Adipose tissue (tissue), 3 donors: ENCODE results near the gene KDM4C. TPM values are rescaled to one million over a fixed set of nuclear protein-coding genes. Genes with fewer than 3 reads are reported as not detected.

Experiments used
- H3K27ac ChIP-seq: one replicate; pipeline ENCODE4 v1.5.1; 2013; ENCODE audit warnings: low read depth, low read length
- WGBS, 3 donors: extraction: QIAGEN DNeasy Blood & Tissue Kit; methylation state at CpG; one replicate each; pipeline ENCODE4 v1.1.7; 2013; 5-methylcytosine and 5-hydroxymethylcytosine counted together
- polyA plus RNA-seq, 3 donors: library from polyadenylated mRNA; stranded (reverse); fragments of 200-250 nt; gene quantifications; one replicate each; pipeline ENCODE4 v1.2.3, GENCODE V29; 2013
- donor health status: healthy with polysubstance abuse.
- donor health status: Bipolar disorder and iron deficiency.
- donor health status: healthy.

Gene KDM4C
- polyA plus RNA-seq, 3 donors = 7.2 to 9.6 (median 8.7) TPM

DNA sequence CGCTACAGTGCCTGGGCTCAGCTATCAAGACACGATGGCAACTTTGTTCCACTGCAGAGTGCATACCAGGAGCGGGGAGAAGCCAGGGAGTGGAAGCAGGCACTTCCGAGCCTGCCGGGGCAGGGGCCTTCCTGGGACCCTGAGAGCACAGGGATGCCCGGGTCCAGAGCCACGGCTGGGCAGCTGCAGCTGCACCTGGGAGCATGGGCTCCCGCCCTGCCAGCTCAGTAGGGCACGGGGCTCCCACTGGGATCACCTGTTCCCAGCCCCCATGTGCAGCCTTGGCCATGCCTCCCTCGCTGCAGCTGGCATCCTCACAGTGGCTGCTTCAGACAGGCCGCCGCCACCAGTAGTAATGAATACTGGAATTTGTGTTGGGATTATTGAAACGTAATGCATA lies 391.5 kb downstream of the KDM4C start:
- H3K27ac ChIP-seq = no peak overlapping the region
- WGBS, 3 donors = 97 to 98% (median 97%) methylated on average over 13 of the region's 13 CpGs

DNA sequence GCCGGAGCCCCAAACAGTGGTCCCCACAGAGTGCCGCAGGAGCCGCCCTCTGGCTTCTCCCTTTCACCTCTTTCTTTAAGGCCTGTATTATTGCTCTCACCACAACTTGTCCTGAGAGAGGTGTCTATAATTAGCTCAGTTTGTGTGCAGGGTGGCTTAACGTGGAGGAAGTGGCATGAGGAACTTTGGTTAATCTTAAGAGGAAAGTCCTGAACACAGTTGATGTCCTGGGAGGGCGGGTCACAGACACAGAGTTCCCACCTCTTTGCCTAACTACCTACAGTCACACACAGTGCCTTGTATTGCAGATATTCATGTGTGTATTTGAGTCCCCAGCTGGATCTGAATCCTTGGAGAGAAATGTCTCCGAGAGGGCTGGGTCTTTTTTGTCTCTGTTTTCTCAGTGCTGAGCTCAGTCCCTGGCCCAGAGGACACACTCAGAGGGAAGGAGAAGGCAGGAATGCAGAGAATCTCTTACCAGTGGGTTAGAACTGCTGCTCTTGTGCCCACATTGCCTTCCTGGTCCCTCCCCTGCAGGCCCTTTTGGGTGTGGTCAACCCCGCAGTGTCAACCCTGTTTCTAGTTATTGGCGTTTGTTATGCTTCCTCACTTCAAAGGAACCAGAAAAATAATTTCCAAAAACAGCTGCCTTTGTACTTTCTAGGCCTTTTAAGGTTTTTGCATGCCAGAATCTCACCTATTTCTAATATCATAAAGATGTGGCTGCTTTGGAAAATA lies 392.5 kb downstream of the KDM4C start:
- WGBS, 3 donors = 54 to 85% (median 56%) methylated on average over 8 of the region's 8 CpGs
- H3K27ac ChIP-seq = no peak overlapping the region

DNA sequence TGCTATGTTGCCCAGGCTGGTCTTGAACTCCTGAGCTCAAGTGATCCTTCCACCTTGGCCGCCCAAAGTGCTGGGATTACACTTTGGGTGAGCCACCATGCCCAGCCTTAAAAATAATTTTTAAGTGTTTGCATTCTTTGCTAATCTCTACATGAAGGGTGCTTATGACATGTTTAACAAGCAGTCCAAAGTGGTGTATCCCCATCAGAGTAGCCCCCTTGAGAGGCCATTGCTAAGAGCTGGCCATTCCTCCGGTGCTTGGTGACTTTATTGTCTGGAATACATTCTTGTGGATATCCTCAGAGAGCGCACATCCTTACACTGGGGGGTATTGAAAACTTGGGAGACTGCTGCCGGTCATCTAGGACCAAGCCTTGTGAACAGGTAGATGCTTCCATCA lies 395.4 kb downstream of the KDM4C start:
- 95 to 99% (median 97%) methylated on average over 4 of the region's 4 CpGs for WGBS, 3 donors
- no peak overlapping the region for H3K27ac ChIP-seq

DNA sequence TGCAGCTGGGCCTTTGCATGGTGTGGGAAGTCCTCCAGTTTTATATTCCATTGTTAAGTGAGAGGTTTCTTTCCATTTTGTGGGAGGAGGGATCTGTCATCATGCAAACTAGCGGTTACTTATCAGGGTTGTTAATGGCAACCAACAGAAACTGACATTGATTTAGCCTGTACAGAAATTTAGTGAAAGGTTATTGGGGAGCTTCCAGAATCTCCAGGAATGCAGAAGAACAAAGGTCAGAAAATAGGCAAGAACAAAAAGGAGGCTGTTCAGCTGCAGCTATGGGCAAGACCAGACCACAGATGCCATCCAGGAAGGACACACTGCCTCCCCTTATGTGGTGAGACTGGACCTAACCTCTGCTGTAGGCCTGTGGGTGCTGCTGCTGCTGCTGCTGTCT lies 395.8 kb downstream of the KDM4C start:
- H3K27ac ChIP-seq = no peak overlapping the region
- WGBS, 3 donors = 44 to 75% (median 66%) methylated on average over 1 of the region's 1 CpG

DNA sequence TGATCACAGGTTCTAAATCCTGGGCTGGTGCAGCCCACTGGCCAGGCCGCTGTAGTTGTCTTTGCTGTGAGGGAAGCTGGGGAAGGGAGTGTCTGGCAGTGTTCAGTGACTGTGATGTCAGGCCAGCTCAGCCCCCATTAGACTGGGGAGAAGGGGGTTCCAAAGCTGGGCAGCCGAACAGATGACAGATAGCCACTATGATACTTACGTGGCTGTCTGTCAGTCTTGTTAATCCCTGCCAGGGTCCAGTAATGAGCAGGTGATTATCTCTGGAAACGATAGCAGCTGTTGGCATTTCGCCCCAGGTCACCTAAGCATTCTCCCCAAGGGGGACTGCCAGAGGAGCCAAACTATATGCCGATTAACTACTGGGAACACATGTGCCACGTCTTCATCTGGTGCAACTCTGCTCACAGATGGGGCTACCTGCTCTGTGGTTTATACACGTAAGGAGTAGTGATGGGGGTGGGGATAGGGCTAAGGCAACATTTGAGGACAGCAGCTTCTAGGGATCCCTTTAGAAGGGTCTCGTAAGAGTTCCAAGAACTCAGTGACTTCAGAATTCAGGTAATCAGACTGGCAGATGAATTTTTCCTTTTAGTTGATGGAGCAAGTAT lies 396.3 kb downstream of the KDM4C start:
- no peak overlapping the region for H3K27ac ChIP-seq
- 63 to 89% (median 89%) methylated on average over 9 of the region's 9 CpGs for WGBS, 3 donors

DNA sequence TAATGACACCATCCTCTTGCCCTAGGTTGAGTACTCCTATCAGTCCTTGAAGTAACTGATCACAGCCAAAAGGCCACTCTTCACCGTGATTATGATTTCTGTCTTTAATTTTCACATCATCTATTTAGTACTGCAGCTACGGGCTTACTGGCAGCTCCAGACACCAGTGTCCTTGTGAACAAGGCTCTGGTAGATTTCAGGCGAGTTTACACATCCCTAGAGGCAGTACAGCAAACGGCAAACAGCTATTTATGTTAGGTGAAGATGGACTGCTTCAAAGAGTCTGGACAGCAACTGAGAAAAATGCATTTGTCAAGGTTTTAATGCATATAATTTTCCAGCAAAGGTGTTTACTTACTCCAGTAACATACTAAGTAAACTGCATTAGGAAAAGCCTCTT lies 396.9 kb downstream of the KDM4C start:
- 73 to 89% (median 78%) methylated on average over 4 of the region's 4 CpGs for WGBS, 3 donors
- H3K27ac ChIP-seq = no peak overlapping the region

DNA sequence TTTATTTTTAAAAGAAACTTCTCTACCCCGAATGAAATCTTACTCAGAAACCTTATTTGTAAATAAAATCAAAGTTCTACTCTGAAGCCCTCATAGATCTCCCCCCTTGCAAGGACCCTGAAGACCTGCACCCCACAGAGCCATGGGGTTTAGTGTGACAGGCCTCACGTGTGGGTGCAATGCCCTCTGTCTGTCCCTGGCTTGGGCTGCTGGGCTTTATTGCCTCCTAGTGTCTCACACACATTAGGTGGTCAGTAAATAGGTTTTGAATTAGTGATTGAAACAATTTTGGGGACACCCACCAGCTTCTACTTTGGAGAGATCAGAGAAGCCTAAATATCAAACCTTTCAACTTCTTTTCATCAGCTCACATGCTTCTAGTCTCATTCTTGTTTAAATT lies 403.7 kb downstream of the KDM4C start:
- 27 to 64% (median 55%) methylated on average over 2 of the region's 2 CpGs for WGBS, 3 donors
- no peak overlapping the region for H3K27ac ChIP-seq

DNA sequence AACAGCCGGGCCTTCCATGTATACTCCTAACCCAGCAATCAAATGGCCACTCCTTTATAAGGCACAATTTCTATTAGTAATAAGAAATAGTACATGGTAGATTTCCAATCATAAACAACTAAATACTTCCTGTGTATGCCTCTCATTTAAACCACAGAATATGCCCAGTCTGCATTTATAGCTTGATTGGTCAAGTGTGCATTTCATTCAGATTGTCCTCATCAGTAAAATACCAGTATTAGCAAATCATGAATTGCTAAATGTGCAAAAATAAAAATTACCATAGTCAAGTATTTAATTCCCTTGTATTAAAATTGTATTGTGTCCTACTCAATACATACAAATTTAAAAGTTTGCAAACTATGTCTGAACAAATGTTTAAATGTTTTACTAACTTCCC lies 406.2 kb downstream of the KDM4C start:
- H3K27ac ChIP-seq = no peak overlapping the region
- WGBS, 3 donors = 0 to 49% (median 36%) methylated on average over 1 of the region's 1 CpG

DNA sequence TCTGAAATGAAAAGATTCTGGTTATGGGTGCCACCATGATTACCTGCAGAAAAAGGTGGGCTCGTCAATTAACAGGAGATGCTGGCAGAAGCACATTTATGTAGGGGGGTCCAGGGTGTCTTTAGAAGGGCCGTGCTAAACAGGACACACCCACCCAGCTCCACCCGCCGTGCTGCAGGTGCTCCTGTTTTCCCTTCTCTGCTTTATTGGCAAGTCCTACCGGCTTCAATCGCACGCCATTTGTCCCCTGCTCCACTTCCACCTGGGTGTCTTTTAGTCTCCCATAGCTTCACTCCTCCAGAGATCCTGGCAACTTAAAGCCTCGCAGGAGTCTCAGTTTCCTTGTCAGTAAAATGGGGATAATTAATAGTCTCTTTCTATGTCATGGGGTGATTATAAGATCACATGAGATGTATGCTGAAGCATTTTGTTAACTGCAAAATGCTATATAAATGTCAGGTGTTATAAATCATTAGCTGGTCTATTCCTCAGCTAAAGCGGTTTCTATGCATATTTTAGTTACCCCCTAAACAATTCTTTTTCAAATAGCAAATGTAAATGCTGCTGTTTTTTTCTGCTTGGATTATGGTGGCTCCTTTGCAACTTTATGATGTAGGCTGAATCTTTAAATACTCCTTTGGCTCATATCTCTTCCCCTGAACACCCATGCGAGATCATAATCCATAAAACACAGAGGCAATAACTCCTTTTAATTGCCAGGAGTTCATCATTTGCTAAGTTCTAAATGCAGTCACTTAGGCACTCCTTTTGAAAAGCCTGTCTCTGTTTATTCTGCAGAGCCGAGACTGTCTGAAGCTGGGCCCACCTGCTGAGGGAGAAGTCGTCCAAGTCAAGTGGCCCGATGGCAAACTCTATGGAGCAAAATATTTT lies 406.9 kb downstream of the KDM4C start:
- no peak overlapping the region for H3K27ac ChIP-seq

DNA sequence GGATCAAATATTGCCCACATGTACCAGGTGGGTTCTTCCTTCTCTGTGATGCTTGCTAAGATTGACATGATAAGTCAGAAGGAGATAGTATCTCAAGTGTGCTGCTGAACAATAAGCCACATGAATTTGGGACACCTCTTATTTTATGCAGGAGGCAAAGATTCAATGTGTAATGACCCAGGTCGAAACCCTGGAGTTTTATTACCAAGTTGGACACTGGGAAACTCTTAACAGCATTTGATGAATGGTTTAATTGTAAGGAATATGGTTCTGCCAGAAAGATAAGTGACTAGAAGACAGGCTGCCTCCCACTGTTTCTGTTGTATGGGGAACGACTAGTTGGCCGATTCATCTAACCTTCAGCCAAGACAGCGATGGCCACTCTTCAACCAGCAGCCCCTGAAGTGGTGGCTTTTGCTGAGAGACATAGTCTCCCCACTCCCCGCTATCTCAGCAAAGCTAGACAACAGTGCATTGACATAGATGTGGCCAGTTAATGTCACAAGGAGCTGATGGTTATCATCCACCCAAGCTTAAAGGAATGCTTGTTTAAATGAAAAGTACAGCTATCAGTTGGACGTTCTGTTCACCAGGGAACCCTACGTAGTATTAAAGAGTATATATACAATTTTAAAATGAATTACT lies 407.7 kb downstream of the KDM4C start:
- no peak overlapping the region for H3K27ac ChIP-seq
- 81 to 87% (median 86%) methylated on average over 7 of the region's 7 CpGs for WGBS, 3 donors

More for the DNA sequence above, 406.9 kb downstream of the KDM4C start:
- WGBS, 3 donors = 77 to 87% (median 83%) methylated on average over 13 of the region's 13 CpGs

DNA sequence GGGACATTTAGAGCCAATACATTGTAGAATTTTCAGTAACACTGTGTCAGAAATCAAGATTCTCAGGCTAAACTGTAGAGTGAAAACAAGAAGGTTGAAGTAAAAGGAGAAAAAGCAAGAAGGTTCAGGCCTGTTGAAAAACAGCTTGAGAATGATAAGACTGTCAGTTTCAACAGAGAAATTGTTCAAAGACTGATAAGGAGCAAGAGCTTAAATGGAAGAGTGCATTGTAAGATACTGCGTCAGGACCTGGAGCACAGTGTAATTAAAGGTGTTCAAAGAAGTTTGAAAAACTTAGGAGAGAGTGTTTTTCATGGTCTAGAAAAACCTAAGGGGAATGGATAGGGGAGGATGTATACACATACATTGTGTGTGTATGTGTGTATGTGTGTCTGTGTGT lies 408.3 kb downstream of the KDM4C start:
- 87 to 100% (median 93%) methylated on average over 1 of the region's 1 CpG for WGBS, 3 donors
- no peak overlapping the region for H3K27ac ChIP-seq

DNA sequence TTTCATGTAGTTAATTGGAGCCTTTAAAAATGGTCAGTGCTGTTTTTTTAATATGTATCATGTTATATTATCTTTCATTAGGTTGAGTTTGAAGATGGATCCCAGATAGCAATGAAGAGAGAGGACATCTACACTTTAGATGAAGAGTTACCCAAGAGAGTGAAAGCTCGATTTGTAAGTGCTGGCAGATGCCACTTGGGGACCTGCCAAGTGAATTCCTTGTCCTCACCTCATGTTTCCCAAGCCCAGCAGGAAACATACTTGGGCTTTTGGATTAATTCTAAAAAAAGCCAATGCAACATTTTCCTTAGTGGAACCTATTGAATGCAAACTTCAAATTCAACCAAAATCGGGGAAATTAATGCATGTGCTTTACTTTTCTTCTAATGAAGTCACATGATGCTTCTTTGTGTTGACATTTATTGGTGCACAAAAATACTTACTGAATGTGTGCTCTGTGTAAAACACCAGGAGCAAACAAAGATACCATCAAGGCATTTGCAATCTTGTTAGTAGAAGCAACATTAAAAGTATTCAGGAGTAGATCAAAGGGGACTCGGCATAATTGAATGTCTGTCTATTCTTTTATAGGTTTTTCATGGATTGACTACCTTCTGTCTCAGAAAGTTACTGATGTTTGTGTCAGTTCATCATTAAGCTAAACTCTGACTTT lies 412.1 kb downstream of the KDM4C start:
- H3K27ac ChIP-seq = no peak overlapping the region
- 72 to 83% (median 78%) methylated on average over 3 of the region's 3 CpGs for WGBS, 3 donors

DNA sequence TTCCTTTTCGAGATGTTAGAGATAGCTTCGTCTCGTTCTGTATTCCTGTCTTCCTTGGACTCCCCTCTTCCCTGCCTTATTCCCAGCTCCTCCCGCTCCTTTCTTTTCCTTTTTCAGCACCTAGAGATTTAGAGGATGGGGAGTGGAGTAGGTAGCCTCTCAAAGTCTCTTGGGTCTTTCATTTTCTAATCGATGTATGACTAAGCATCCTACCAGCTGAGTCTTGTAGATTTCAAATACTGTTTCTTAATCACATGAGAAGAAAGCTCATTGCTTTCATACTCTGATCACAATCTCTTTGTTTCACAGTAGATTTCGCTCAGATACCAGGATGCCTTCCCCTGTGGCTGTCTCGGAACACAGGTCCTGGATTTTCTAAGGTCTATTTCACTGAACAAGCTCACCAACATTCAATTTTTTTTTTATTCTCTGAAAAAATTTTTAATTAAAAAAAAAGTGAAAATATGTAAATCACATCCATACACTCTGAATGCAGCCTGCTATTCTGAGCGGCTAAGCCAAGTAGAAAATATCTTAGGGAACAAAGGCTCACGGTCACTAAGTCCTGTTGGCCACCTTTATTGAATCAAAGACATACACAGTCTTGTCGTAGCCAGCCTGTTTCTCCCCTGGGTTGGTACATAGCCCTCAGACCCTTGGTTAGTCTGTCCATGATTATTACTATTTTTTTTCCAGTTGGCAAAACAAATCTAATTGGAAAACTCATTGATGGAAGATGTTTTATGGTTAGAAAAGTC lies 413.8 kb downstream of the KDM4C start:
- no peak overlapping the region for H3K27ac ChIP-seq
- 95 to 97% (median 96%) methylated on average over 10 of the region's 10 CpGs for WGBS, 3 donors

DNA sequence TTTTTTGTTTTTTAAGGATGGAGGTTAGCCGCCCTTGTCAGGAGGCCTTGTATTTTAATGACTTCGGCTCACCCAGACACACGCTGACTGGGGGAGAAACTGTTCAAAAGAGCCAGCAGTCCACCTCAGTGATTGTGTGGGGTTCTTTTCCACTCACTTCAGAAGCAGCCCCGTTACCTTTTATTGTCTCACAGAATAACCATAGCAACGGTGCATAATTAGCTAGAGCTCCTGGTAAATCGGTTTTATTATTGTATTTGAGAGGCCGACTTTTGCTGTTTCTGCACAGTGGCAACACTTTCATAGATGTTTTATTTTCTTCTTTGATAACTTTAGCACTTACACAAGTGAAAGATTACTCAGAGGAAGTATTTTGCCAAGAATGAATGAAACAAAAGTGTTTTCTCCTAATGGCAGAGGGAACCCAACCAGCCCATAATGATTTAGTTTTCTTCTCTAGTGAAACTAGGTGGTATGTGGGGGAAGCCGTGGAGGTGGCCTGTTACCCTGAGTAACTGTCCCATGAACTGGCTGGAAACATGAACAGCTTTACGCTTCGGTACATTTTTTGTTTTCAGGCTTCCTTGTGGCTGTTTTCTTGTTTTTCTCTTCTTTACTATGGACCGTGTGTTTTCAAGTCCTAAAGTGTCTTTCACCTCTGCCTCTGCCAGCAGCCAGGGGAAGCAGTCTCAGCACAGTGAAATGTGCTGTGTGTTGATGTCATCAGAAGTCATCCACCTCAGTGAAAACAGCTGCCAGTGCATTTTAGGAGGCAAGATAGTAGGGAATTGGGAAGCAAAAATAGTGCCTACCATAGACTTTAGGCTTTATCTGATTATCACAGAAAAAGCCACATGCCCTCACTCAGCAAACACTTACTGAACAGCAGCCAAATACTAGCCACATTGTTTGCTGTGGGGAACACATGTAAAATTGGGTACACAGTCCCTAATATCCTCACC lies 414.7 kb downstream of the KDM4C start:
- 86 to 95% (median 87%) methylated on average over 11 of the region's 11 CpGs for WGBS, 3 donors
- H3K27ac ChIP-seq = no peak overlapping the region

DNA sequence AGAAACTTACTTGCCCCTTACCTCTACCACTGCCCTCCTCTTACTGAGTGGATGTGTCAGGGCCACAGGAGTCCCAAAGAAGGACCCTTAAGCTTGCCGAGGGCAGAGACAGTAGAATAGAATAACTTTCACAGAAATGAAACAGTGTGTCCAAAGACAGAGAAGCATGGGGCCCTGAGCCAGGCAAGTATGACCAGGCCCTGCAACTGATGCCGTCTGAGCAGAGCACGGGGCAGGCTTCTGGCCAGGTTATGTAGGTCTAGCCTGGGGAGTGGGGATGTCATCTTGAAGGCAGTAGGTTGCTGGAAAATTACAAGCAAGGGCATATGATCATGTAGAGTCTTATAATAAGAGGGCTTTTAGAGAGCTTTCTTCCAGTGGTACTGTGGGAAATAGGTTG lies 415.4 kb downstream of the KDM4C start:
- 84 to 95% (median 87%) methylated on average over 3 of the region's 3 CpGs for WGBS, 3 donors
- H3K27ac ChIP-seq = no peak overlapping the region

DNA sequence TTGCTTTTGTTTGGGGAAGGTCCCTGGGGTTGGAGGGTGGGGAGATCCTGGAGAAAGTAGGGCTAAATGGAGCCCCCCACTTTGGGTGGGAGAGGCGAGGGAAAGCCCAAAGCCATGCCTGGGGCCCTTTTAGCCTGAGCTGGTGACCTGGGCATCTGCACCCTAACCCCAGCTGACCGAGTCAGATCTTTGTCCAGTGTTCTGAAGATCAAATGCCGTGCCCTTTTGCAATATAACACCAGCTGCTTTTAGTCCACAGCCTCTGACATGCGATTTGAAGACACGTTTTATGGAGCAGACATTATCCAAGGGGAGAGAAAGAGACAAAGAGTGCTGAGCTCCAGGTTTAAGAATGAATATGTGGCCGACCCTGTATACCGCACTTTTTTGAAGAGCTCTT lies 416.5 kb downstream of the KDM4C start:
- 89 to 91% (median 90%) methylated on average over 7 of the region's 7 CpGs for WGBS, 3 donors
- H3K27ac ChIP-seq = no peak overlapping the region

DNA sequence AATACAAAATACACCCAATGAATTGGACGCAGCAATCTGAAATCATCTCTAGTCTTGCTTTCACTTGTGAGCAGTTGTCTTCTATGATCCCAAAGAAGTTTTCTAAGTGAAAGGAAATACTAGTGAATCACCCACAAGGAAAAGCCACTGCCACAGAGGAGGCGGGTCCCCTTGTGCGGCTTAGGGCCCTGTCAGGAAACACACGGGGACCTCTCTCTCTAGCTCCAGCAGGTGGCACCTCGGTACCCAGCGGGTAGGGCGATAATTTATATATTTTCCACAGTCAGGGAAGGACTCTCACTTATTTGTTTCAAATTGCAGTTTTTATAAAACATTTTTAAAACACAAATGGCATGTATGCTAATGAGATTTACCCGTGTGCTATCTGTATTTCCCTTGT lies 417.1 kb downstream of the KDM4C start:
- 94 to 96% (median 95%) methylated on average over 8 of the region's 8 CpGs for WGBS, 3 donors
- no peak overlapping the region for H3K27ac ChIP-seq
